Thoracic aorta (tissue), 2 donors: ENCODE measurements around the gene KRT75. TPM values are rescaled to one million over a fixed set of nuclear protein-coding genes. Genes with fewer than 3 reads are reported as not detected.

Source experiments
- ATAC-seq: fragments of 150-250 bp; one replicate; pipeline ENCODE4 v1.8.0; 2017; ENCODE audit warnings: low read depth; ENCODE audit not compliant: insufficient number of reproducible peaks, low FRiP score
- DNase-seq: peaks from one replicate; pipeline ENCODE4 v3.0.0-alpha.2; 2020; ENCODE audit warnings: low spot score
- H3K27ac ChIP-seq, 2 donors: fragments of 200-600 bp; sonication (generic); 1 replicate in 1 of 2; 2 replicates in 1 of 2; pipeline ENCODE4 v1.5.1; 2016; ENCODE audit warnings: mild to moderate bottlenecking in 2 of 2, moderate library complexity in 2 of 2
- H3K27me3 ChIP-seq: fragments of 200-600 bp; sonication (generic); replicated peaks from 2 replicates; pipeline ENCODE4 v1.6.0; 2016; ENCODE audit warnings: mild to moderate bottlenecking; ENCODE audit not compliant: insufficient read depth
- H3K36me3 ChIP-seq: fragments of 200-600 bp; sonication (generic); one replicate; pipeline ENCODE4 v1.5.1; 2016
- H3K4me1 ChIP-seq, 2 donors: fragments of 200-600 bp; sonication (generic); 1 replicate in 1 of 2; 2 replicates in 1 of 2; pipeline versions ENCODE4 v1.5.1 to v1.6.0; 2016; ENCODE audit warnings: low read depth in 2 of 2, mild to moderate bottlenecking in 1 of 2; ENCODE audit not compliant: control insufficient read depth in 1 of 2
- H3K4me3 ChIP-seq: fragments of 200-600 bp; sonication (generic); 2 replicates; pipeline ENCODE4 v1.5.1; 2016; ENCODE audit warnings: mild to moderate bottlenecking
- H3K9me3 ChIP-seq: fragments of 200-600 bp; sonication (generic); 2 replicates; pipeline ENCODE4 v1.5.1; 2016
- total RNA-seq, 2 donors: library from RNA; depleted of rRNA; stranded (reverse); fragments of >200 nt; gene quantifications; one replicate each; pipeline versions ENCODE4 v1.1.0 to v1.2.3, GENCODE V29; 2016
- TF ChIP-seq, protein P1 (sequence below): fragments of 200-600 bp; sonication (generic); IDR thresholded peaks from one replicate; pipeline ENCODE4 v1.5.1; 2019; ENCODE audit warnings: antibody characterized with exemption

Gene KRT75
- total RNA-seq, 2 donors from 2014 or later, result not detected

DNA sequence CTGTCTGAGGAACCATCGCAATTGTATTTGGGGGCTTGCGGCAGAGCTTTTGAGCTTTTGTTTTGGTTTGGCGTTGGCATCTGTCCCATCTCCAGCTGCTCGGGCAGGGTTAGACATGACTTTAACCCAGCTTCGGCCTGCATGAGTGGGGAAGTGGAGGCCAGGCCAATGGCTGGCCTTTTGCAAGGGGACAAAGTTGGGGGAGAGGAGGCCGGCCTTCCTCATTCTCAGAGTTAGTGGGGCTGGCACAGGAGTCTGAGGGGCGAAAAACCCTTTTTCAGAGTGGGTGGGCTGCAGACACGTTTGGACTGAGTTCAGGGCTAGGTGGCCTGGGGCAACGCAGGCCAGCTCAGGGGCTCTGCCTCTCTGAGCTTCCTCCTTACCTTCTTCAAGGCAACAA lies 33.3 kb downstream of the KRT75 start:
- Histone ChIP-seq H3K27ac (no peak overlapping the region), H3K27me3 (no peaks in the 10 kb centered on the region), H3K36me3 (no peaks in the 10 kb centered on the region), H3K9me3 (no peaks in the 10 kb centered on the region), H3K4me3 (no peak overlapping the region), H3K4me1 (no peaks in the 10 kb centered on the region)
- TF ChIP-seq, protein P1, sequence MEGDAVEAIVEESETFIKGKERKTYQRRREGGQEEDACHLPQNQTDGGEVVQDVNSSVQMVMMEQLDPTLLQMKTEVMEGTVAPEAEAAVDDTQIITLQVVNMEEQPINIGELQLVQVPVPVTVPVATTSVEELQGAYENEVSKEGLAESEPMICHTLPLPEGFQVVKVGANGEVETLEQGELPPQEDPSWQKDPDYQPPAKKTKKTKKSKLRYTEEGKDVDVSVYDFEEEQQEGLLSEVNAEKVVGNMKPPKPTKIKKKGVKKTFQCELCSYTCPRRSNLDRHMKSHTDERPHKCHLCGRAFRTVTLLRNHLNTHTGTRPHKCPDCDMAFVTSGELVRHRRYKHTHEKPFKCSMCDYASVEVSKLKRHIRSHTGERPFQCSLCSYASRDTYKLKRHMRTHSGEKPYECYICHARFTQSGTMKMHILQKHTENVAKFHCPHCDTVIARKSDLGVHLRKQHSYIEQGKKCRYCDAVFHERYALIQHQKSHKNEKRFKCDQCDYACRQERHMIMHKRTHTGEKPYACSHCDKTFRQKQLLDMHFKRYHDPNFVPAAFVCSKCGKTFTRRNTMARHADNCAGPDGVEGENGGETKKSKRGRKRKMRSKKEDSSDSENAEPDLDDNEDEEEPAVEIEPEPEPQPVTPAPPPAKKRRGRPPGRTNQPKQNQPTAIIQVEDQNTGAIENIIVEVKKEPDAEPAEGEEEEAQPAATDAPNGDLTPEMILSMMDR, result no peak
- DNase-seq (no peak), ATAC-seq (no peak)

DNA sequence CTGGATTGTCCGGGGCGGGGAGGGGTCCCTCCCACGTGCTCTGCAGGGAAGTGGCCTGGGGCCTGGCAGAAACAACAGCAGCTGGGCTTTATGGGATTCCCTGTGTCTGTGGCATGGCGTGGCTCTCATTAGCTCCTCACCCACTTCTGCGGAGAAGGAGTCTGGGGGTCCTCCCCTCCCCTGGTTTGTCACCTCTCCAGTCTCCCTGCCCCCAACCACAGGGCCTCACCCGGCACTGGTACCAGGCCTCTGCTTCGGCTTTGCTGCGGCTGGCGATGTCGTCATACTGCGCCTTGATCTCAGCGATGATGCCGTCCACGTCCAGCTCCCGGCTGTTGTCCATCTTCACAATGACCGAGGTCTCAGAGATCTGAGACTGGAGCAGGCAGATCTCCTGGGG lies 34.4 kb downstream of the KRT75 start:
- no peak for DNase-seq
- Histone ChIP-seq H3K4me1 (no peaks in the 10 kb centered on the region), H3K27me3 (no peaks in the 10 kb centered on the region), H3K36me3 (no peaks in the 10 kb centered on the region), H3K4me3 (no peak overlapping the region), H3K9me3 (no peaks in the 10 kb centered on the region), H3K27ac (no peak overlapping the region)
- TF ChIP-seq, protein P1, result no peak
- ATAC-seq, result no peak

DNA sequence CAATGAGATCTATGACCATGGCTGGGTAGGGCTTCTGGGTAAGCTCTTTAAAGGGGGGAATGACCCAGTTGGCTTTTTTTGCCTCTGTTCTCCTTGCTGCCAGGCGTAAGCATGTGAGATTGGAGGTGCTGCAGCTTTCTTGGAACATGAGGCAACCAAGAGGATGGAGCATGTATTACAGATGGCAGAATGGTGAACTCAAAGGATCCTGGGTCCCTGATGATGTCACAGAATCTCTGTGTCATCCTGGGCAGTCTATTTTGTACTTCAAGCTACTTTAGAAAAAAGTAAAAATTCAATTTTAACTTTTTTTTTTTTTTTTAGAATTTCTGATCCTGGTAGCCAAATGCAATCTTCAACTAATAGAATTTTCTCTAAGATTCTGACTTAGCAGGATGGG lies 36.0 kb downstream of the KRT75 start:
- H3K4me3 ChIP-seq, result no peak overlapping the region
- H3K4me1 ChIP-seq, result no peaks in the 10 kb centered on the region
- ATAC-seq, result no peak
- no peaks in the 10 kb centered on the region for H3K27me3 ChIP-seq
- H3K9me3 ChIP-seq, result no peaks in the 10 kb centered on the region
- TF ChIP-seq, protein P1, result no peak
- H3K27ac ChIP-seq, result no peak overlapping the region
- no peaks in the 10 kb centered on the region for H3K36me3 ChIP-seq
- no peak for DNase-seq

DNA sequence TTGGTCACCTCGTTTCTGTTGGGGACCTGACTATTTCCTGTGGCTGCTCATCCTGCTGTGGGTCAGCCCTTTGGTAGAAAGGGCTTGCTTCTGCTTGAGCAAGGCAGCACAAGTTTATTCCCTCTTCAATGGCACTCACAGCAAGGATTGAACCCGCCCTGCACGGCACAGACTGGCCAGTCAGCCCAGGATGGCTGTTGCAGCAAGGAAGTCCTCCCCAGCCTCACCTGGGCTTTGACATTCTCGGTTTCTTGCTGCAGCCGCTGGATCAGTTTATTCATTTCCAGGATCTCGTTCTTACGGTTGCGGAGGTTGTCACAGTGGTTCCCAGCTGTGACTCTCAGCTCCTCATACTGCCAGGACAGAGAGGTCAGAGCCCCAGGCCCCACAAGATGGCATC lies 37.5 kb downstream of the KRT75 start:
- TF ChIP-seq, protein P1, result no peak
- H3K27me3 ChIP-seq, result no peaks in the 10 kb centered on the region
- ATAC-seq (no peak), DNase-seq (no peak)
- H3K4me3 ChIP-seq, result no peak overlapping the region
- no peak overlapping the region for H3K27ac ChIP-seq
- no peaks in the 10 kb centered on the region for H3K9me3 ChIP-seq
- H3K4me1 ChIP-seq, result peaks cover 0 to 3% of the 10 kb centered on the region in 2 donors
- no peaks in the 10 kb centered on the region for H3K36me3 ChIP-seq

DNA sequence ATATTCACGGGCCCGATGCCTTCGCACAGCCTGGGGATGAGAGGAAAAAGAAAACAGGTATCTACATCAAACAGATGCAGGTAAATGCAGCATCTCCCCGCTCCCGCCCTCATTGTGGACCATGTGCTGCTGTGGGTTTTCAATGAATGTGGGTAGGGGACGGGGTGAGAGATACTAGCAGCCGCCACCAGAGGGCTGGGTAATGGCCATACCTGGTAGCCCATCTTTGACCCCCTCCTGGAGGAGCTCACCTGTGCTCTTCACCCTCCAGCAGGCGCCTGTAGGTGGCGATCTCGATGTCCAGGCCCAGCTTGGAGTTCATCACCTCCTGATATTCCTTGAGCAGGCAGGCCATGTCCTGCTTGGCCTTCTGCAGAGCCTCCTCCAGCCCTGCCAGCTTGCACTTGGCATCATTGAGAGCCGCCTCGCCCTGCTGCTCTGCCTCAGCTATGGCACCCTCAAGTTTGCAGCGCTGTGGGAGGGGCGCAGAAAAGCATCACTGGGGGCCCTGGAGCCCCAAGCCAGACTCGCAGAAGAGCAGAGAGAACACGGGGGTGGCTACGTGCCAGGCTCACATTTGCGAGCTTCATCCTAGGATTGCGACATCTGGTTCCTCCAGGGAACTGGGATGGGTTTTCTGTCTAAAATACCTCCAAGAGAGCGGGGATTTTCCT lies 38.3 kb downstream of the KRT75 start:
- no peak overlapping the region for H3K27ac ChIP-seq
- TF ChIP-seq, protein P1, result no peak
- H3K9me3 ChIP-seq, result no peaks in the 10 kb centered on the region
- H3K27me3 ChIP-seq, result no peaks in the 10 kb centered on the region
- DNase-seq (no peak), ATAC-seq (no peak)
- peaks cover 0 to 9% of the 10 kb centered on the region in 2 donors for H3K4me1 ChIP-seq
- no peak overlapping the region for H3K4me3 ChIP-seq
- no peaks in the 10 kb centered on the region for H3K36me3 ChIP-seq
